Measurements from ENCODE around the gene RBMS1.
A peak's percentile ranks its signal among the peaks of the same experiment; 100 is the strongest.

RBMS1 gene

DNA sequence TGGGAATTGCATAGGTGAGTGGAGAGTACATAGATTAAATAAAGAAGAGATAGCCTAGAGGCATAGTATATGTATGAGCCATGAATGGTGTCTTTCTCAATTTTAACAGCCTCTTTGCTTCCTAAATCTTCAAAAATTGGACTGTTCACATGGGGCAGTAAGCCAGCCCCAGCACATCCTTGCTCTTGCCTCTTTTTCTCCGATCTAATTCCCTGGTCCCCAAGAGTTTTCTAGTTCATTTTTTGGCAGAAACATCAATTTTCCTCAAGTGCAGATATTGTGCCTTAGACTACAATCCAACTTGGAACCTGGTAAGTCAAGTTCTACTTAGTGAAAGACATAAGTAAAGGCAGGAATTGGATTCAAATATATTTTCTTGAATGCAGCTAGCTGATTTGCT lies 243.7 kb downstream of the RBMS1 start:
- no peak for DNase-seq

DNA sequence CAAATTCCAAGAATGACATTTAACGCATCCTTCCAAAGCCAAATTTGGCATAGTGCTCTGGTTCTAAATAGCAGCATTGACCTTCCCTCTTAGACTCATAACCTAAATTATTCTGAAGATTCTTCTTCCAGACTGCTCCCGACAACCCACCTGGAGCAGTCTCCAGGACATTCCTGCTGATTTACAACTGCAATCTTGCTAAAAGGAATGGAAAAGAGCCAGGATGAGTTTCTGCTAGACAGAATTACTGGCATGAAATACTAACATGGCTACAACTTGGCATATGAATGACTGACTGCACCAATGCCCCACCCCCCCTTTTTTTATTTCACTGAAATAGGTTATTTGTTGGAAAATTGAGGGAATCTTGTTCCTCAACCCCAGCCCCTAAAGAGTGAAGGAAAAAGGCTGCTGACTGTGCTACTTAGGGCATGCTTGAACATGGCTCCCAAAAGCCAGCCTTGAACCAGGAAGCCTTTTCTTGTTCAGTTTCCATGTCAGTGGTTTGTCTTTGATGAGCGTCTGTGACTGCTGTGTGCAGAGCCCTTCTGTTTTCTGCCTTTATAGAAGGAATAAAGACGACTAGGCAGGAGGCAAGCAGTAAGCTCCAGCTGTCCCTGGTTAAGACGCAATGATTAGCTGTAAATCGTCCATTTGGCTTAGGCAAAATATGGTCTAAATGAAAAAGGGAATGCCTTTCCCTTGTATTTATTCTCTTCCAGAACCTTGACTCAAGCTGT lies 246.1 kb downstream of the RBMS1 start:
- DNase-seq: no peak

DNA sequence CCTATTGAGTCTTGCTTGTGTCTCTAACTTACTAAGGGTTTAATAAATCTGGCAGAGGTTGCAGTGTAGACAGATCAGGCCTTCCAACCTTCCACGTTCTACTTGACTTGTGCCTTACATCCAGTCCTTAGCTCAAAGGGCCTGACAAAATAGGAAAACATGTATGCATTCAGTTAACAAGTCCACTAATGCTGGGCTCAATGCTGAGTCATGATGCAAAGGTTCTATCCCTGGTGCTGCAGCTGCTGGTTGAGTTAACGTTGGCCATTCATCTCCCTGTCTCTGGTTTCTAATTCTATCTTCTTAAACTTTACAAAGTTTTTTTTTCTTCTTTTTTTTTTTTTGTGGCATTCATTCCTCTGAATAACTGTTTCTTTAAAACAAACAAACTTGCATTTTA lies 247.3 kb downstream of the RBMS1 start:
- DNase-seq: no peak

DNA sequence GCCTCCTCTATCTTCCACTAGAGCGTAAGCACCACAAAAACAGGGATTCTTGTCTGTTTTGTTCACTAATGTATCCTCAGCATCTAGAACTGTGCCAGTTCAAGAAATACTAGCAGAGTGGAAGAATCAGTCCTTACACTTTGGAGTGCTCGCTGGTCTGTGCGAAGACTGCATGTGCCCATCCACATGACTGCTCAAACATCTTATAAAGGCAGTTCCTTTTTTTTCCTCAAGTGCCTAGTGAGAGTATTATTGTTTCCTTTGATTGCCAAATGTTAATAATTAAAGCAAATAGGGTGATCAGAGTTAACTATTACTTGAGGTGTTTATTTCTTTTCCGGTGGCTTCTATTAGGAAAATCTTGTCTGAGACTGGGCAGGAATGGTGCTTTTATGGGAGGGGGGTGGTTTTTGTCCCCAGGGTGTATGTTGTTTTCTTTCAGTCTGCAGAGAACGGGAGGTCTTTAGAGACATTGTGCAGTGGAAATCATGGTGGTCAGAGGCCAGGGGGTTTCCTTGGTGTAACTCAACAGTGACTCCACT lies 247.9 kb downstream of the RBMS1 start:
- no peak for DNase-seq

DNA sequence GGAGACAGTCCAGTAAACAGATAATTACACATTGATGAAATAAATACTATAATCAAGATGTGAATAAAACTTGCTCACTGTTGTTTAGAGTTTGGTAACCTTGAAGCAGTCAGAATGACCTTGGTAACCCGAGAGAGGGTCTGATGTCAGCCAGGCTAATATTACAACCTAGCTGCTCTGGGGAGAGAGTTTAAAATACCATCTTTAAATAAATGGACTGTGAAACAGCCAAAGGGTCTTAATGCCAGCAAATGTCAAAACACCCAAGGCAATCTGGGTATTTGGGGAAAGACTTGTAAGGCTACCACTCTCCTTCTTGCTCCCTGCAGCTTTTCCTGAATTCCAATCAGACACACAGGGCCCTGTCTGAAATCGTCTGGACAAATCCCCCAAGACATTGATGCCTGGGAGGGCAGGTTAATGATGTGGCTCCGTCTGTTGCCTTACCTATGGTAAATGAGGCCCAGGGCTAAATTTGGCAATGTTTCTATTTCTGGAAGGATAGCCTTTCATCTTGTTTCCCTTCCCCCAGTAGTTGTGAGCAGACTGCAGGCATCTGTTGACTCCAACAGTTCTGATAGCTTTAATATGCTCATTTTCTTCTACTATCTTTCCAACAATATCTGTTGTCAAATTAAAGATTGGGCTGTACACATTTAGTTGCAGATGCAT lies 250.6 kb downstream of the RBMS1 start:
- no peak for DNase-seq

DNA sequence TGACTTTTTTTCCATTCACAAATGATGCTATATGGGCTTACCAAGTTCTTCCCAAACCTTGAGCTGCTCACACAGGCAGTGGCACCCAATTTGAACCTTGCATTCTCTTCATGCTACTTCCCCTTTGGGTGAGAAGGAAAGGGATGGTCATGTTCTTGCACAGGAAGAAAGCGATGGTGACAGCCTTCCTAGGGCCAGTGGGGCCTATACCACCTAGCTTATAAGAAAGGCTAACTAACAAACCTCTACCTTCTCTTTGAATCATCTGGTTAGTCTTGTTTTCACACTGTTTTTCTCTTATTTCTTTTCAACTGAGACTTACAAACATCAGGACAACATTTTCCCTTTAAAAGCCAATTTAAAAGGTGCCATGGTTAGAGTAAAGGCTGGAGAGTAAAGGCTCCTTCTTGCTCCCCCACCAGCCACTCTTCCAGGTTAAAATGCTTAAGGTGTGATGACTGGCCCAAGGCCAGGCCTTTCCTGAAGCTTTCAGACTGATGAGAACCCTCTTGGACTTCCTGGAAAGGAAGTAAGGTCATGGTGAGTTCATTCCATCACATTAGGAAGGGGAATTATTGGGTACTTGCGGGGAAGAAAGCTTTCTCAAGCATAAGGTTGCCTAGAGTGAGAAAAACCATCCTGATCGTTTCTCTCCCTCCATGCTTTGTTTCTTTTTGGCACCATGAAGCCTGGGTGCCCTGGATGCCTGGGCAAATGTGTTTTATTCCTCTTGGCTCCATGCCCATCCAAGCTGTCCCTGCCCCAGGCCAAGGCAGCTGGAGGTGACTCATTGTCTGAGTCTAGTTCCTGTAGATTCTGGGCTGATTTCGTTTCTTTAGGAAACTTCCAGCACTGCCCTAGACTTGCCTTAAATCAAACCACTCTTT lies 252.1 kb downstream of the RBMS1 start:
- no peak for DNase-seq

DNA sequence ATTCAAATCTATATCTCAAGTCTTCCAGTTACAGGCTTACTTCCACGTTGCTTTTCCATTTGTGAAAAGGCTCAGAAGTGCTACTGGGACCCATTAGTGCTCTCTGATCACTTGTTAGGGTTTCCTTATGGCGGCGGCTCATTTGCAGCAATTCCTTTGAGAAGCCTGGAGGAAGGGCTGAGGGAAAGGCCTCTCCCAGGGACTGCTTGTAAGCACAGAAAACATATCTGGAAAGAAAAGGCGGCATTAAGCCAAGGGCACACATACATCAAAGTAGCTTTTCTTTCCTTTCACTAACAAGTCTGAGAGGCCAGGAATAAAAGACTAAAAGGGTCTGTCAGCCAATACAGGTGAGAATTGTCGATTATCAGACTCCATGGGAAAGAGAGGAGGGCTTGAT lies 254.2 kb downstream of the RBMS1 start:
- DNase-seq: no peak

DNA sequence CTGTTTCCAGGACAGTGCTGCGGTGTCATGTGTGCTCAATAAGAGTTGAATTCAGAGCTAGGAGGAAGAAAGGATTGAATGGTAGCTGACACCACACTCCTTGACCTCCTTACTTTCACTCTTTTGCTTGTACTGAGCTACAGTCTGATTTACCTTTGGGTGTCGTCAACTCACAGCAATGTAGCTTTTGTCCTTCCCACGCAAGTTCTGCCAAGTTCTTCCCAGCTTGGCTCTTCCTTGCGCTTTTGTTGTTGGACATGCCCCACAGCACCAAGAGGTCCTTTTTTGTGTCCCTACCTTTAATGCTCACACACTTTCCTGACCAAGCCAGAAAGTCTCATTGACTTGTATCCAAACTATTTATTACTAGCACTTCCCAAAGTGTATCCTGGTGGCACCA lies 255.2 kb downstream of the RBMS1 start:
- no peak for DNase-seq

DNA sequence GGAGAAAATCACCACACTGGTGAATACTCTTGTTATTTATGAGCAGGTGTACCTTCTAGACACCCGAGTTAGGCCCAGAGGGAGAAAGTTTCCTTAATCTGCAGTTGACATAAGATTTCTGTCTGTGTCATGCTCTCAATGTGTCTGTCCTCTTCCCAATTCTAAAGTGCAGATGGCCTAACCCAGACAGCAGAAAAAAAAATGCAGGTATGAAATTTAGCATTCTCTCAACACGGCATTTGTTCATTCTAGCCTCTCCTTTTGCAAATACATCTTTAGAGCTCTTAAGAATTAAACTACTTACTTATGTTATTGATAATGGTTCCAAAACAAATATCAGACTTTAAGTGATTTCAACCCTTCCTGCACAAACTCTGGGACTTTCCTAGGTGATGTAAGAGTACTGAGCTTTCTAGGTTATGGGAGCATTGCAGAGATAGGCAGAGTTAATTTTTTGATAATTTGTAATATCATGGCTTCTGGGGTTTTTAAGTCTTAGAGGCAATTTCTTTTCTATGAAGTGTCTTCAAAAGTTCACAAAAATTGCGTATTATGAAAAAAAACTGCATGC lies 260.6 kb downstream of the RBMS1 start:
- DNase-seq: no peak

DNA sequence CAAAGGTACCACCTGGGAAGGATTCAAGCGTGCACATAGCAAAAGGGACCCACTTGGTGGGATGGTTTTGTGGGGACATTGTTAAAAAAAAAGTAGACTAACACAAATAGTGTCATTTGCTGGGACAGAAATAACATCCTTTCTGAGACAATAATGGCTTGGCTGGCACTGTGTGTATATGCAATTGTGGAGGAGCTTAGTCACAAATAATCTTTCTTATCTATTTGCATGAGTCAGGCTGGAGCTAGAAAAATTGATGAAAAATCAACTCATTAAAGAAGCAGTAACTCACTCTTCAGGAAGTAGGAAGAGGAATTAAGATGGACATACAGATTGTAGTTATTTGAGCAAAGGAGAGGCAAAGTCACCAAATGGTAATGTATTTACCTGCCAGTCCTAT lies 264.0 kb downstream of the RBMS1 start:
- DNase-seq: no peak

DNA sequence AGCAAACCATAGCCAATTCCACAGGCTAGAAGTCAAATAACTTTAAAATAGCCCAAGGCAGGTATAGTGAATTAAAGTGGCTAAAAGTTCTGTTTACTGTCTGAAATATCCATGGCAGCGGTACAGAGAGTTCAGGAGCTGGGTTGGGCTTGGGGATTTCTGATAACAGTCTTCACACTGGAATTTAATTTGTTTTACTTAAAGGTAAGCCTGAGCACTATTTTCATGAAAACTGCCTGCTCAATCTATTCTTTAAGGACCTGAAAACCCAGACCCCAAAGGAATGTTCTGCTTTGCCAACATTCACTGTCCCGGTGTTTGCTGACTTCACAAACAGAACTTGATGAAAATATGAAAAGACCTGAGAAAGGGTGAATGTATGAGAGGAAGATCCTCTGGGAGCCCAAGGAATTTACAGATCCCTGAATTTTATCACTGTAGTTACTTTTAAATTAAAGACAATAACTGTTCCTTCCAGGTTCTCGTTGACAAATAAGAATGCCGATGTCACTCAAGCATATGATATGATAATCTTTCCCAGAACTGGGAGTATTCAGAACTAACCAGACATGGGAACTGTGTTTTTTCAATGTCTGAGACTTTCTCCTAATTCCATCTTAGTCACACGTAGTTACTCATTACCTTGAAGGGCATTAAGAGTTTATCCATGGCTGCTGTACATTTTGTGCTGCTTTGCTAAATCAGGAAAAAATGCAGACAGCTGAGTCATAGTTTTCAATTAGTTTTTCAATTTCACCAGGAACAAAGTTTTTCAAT lies 265.3 kb downstream of the RBMS1 start:
- no peak for DNase-seq

DNA sequence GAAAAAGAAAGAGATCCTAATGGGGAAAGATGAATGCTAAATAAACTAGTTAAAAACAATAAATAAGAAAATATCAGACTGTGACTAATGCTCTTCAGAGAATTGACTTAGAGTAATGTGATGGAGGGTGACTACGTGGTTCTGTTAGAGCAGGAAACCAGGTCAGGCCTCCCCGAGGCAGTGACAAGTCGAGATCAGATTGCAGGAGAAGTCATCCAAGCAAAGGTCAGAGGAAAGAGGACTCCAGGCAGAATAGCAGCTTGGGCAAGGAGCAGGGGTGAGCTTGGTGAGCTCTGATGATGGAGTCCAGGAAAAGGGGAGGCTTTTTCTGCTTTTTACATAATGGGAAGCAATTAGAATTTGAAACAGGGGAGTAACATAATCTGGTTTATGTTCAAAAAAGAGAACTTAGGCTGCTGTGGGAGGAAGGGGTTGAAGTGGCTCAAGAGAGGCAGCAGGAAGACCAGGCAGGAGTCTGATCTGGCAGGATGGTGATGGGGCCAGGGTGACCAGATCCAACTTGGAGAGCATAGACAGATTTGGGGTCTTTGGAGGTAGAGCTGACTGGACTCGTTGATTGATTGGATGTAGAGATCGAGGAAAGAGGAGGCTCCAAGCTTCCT lies 266.2 kb downstream of the RBMS1 start:
- DNase-seq: no peak

DNA sequence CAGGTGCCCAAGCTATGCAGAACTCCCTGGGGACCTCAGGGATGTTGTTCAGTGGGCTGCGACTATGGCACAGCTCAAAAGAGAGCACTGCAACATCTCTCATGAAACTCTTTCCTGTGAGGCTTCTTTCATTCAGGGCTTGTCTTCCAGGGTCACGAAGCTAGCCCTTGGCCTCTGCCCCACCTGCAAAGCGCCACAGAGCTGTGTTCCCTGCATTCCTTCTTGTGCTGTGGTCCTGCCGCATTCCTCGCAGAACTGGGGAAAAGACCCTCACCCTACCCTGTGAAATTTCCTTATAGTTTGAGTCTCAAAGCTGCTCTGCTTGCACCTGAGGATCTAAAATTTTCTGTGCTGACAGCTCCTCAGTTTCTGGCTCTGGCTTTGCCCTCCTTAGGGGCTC lies 267.2 kb downstream of the RBMS1 start:
- DNase-seq: no peak

DNA sequence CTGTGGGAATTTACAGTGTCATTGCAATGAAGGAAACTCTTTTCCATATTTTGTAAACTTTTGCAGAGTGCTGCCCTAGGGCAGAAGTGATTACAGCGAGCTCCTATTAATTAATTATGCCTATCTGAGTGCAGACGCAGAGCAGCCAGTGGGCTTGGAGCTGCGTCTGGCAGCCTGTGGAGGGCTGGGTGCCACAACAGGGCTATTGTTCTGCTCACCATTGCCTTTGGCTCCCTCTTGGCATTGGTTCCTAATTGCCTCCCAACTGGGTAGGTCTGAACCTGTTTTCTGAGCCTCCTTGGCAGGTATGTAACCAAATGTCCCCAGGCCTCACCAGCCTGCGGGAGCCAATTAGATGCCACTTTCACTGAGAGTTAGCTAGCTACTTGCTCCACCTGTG lies 267.9 kb downstream of the RBMS1 start:
- DNase-seq: no peak

DNA sequence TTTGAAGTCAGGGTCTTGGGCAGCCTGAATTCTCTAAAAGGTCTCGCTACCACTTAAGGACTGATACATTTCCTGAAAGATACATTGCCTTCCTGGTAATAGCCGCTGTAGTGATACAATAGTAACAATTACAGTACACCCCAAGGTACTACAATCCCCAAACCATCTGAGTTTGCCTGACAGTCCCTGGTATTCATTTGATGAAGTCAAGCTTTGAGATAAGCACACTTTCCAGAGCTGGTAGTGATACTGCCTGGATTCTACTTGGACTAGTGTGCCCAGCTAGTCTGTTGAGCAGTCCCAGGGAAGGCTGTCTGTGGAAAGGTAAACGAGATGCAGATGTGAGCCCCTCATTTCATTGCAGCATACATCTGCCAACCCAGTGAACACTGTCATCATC lies 269.1 kb downstream of the RBMS1 start:
- DNase-seq: no peak

DNA sequence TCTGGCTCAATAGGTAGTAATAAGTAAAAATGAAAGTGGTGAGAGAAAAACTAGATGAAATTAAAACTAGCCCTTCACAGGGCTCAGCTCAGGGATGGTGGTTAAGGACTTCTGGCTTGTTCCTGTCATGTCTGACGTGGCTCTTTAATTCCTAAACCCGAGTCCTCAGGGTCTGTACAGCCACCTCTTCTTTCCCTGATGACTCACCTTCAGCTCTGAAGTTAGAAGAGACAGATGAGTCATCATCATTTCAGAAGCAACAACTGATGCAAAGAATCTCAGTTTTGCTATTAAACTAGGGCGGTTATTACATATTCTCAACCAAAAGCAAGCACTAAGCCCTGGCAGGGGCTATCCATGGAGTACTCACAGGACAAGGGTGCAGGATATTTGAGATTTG lies 269.5 kb downstream of the RBMS1 start:
- peak in 1 of 5 experiments; percentile 82 for DNase-seq

DNA sequence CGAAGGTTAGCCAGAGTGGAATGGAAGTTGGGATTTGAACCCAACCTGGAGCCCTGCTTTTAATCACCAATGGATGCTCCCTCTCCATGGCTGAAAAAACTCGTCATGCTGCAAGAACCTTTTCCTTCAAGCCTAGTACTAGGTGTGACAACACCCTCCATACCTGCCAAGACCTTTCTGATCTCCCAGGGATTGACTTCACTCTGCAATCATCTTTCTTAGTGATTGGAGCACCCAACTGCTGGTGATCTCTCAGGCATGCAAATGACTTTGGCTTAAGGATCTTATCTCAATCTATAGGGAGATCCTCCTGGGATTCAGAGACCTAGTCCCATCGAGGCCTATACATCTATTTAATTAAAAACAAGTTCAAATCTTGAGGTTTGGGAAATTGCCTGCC lies 270.0 kb downstream of the RBMS1 start:
- DNase-seq: no peak

DNA sequence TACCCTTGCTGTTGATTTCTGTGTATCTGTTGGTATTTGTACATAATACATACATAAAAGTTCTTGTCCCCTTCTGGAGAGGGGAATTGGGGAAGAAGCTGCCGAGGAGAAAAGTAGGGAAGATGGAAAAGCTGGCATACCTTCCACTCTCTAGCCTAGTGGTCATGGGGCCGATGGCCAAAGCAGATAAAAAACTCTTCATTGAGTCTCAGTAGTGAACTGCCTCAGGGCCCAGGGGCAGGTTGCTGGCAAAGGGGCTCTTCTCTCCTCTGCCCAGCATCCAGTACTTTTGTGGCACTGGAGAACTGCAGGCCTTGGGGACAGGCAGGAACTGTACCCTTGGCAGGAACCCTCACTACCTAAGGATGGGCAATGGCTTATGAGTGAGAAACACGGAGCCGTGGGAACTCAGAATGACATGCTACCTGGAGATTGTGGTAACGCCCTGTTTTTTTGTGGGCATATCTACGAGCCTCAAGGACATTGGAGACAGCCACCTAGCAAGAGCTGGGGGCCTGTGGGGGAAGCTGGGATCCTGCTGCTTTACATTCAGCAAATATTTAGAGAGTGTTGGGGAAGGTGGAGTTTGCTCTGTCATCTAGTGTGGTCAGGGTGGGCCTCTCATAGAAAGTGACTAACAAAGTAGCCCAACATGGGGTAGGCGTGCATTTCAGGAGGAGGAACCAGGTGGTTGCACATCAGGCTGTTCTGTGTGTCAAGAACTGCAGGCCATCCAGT lies 270.9 kb downstream of the RBMS1 start:
- no peak for DNase-seq

Measured in T-helper 2 cell (primary cell).